DMS153 treated with DMSO at 0.1 percent for 48 hours (cell line): ENCODE measurements around the gene DGKI.

Experiments
- DNase-seq: peaks from one replicate; lab custom pipeline; 2025; ENCODE audit not compliant: unreplicated experiment; lab: John Stamatoyannopoulos, UW

DGKI gene

DNA sequence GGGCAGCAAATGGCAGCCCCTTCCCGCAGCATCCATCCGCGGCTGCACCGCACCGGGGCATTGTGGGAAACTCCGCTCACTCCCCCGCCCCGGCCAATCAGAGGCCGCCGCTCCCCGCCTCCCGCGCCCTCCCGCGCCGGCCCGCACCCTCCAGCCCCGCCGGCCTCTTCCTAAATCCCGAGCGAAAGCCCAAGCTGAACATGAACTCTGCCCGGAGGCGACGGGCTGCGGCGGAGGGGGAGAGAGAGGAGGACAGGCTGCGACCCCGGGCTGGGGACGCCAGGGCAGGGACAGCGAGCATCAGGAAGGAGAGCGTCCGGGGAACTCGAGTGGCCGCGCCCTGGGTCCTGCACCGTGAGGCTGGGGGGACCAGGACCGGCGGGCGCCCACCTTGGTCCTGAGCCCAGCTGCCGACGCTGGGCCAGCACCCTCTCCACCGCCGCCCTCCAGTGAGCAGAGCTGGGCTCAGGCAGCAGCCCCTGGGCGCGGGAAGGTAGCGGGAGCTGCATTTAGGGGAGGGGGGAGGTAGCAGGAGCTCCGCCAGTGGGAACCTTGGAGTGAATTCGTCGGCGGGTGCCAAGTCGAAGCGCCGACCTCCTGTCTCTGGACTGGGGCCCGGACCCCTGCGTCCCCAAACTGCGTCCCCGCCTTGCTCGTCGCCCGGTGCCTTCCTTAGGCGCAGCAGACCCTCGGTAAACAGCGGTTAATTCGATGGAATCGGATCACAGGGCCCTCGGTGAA lies at the start of gene DGKI:
Gene DGKI, minus strand, starts transcription at position 148 of the 741 bp plus-strand sequence.
- no peak for DNase-seq

DNA sequence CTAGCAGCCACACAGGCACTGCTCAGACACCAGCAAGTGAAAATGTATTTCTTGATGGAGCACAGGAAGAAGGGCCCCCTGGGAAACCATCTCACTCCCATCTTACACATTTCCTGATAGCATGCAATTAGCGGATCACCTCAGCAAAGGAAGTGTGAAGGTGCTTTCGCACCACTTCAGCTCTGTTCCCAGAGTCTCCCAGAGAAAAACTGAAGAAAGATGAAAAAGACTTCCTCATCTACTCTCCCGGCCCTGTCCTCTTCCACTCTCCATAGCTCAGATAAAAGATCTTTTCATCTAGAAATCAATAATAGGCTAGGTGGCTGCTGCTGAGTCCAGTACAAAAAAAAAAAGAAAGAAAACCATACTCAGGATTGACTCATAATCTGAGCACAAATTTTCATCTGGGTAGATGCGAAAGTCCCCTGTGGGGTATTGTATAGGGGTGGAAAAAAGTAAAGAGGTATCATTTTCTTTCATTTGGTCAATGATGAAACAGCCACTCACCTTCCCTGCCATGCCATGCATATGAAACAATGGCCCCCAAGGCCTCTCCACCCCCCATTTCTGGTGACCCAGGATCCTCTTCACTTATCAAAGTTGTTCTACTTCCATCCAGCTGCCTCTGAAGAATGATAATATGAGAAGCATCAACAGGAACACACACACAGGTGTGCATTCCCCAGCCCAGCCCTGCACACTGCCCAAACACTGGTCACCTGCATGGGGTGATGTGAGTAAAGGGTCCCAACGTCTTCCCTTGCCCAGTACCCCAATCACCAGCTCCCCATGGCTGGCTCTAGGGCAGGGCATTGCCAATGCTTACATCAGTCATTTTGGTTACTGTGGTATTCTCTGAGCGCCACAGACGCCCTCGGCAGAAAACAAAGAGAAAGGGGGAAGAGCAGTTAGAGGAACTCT lies 48.8 kb upstream of the DGKI start:
- DNase-seq: no peak

DNA sequence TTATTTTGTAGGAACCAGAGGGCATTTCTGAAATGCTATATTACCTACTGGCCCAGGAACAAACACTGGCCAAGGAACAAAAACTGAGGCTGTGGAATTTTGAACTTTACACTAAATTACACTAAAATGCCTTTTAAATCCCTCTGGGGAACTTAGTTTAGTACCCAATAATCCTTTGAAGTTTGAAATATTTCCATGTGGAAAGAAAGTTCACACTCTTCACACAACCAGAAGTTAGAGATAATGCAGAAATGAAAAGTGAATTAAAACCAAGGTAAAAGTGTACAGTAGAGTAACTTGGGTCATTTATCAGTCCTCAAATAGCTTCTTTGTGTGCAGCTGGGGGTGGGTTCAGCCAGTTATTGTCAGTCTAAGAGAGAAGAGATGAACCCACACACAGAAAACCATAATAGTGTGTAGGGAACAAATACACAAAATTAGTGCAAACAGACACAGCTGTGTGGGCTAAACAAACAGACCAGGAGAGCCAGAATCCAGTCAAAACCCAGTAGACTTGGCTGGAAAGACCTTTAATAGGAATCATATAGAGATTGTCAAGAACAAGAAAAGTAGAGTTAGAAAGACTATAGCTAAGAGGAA lies 46.5 kb upstream of the DGKI start:
- DNase-seq: no peak

DNA sequence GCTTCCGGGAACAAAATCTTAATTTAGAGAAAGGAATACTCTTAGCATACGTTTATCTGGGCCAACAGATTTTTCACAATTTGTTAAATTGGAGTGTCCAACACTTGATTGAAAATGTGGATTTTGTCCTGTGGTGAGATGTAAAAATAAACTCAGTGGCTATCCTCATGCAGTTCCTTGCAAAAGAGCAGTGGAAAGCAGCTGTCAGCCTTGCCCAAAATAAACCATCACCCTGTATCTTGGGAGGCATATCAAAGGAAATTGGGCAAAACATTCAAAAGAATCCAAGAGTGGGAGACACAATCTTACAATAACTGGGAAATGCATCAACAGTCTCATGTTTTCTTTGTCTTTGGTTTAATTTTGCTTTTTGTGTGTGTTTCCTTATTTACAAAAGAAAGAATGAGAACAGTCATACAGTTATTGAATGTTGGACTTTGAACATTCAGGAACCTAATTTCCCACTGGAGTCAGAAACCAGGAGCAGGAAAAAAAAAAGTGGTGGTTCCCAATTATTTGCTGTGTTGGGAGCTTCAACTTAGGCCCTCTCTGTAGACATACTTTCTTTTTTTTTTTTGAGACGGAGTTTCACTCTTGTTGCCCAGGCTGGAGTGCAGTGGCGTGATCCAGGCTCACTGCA lies 44.4 kb upstream of the DGKI start:
- DNase-seq: no peak

DNA sequence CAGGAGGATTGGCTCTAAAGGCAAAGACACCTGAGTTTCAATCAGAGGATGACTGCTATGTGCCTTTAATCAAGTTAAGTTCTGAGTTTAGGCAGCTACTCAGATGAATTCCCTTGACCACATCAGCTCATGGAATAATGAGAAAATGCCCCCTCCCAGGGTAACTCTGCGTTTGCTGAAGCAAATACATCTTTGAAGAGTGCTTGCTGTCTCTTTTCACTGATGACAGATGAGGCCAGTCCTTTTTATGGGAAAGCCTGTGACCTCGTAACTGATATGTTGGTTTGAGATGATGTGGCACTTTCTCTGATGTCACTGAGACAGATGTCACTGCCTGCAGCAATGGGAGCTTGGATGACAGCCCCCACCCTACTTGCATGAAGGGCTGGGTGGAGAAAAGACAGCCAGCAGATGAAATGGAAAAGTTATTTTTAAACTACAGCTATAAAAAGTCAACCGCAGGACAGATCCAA lies 43.7 kb upstream of the DGKI start:
- DNase-seq: no peak

DNA sequence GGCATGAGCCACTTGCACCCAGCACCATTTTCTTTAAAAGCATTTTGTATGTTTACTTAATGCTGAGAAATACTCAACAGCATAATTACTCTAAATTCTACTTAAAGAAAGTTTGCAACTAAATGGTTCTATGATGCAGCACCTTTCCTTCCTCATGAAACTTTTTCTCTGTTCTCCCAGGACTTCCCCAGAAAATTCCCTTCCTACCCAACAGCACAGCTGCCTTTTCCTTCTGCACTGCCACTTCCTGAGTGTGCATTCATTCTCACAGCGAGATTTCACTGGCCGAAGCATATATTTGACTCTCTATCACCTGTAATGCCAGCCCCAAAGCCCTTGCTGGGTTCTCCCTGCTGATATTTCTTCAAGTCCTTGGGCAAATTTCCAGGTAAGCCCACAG lies 41.5 kb upstream of the DGKI start:
- no peak for DNase-seq

DNA sequence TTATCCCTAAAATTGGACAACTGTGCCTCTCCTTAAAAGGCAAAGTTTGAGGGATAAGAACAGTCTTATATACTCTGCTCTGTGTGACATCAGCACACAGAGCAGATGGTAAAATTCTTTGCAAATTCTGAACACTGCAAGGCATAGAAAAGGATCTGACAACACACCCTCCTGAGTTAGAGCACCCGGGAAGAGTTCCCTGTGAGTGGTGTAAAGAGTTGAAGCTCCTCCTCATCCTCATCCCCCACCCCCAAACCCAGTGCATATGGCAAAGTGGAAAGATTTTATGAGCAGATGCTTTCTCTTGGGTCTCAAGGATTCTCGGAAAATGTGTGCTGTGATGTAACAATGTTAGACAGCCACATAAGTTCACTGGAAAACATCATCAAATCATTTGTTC lies 40.0 kb upstream of the DGKI start:
- no peak for DNase-seq

DNA sequence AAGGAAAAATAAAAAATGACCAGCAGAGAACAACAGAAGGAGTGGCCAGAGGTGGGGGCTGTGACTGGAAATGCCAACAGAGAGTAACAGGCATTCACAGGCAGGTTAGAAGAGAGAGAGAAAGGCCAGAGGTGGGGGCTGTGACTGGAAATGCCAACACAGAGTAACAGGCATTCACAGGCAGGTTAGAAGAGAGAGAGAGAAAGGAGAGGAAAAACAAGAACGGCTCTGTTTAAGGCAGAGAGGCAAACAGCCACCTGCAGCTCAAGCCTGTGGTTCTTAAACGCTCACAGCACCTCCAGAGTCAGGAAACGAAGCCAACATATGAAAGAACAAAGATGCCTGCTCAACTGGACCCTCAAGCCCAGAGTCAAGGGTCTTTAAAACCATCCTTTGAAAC lies 39.5 kb upstream of the DGKI start:
- no peak for DNase-seq

DNA sequence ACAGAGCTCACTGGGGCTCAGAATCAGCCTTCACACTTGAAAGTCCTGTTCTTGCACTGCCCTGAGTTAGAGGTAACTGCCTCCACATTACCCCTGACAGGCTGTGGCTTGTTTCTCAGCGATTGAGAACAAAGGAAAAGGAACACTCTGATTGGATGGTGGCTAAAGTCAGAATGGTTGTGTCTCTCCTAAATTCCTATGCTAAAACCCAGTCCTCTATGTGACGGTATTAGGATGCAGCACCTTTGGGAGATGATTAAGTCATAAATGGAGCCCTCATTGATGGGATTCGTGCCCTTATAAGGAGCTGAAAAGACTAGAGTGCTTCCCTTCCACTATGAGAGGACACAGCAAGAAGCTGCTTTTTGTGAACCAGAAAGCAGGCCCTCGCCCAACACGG lies 38.9 kb upstream of the DGKI start:
- DNase-seq: no peak

DNA sequence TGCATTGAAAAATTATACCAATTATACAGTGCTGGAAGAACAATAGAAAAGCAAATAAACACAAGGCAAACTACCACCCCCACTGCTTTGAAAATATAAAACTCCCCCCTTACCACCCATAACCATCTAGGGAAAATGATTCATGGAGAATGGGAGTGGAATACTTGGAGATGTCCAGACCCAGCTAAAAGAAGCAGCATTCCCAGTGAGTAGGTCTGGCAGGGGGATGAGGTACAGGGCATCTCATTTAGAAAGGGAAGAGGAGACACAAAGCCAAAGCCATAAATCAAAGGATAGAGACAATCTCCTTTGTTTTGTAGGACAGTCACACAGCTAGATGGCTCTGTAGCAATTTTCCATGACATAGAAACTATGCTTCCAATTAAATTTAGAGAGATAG lies 36.0 kb upstream of the DGKI start:
- no peak for DNase-seq

DNA sequence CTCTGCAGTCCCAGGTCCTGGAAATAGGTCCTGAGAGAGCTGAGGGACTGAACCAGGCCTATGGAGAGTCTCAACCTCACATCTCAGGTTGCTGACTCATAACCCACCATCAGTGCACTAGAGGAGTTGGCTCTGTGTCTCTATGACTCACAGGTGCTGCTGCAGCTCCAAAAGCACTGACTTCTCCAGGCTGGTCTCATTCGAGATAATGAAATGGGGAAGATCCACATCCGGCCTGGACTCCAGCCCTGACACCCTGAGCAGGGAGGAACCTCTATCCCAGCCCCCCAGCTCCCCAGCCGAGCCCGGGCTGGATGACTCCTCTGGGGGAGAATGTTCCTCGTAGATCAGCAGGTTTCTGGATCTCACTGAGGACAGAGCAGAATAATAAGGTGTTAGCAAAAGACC lies 35.5 kb upstream of the DGKI start:
- DNase-seq: no peak

DNA sequence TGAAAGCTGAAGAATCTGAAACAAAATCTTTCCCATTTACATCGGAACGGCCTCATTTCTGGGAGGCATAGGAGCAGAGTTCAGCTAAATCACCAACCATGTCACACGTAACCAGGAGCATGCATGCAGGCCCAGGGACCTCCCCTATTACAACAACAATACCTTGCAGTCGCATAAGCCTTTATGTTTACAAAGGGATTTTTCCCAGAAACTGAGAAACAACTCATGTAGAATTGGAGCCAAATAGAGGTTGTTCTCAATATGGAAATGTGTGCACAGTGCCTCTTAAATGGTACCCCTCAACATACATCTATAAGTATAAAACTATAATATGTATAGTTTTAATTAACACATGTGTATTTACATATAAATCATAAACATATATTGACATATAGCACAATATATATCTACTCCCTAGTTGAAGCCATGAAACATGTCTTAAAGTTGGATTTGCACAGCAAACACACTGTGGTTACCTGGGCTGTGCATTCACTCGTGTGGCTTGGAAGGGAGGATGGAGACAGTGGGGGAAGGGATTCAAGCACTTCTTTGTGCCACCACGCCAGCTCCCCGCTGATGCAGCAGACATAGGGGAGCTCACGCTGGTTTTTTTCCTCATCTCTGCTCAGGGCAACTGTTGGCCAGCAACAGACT lies 35.0 kb upstream of the DGKI start:
- DNase-seq: no peak

DNA sequence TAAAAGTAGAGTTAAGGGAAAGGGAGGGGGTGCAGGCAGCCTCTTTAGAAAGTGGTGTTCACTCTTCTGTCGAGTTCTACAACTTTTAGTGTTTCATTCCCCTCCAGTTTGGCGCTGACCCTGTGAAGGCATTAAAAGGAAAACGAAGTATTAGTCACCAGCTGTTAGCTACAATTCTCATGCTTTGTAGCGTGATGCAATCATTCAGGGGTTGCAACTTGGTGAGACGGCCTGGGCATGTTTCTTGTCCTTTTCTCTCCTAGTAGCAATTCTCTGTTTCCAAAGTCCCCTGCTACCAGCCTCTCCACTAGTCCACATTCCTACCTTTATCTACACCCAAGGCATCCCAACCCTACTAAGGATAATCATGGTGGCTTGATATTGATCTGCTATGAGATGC lies 33.7 kb upstream of the DGKI start:
- no peak for DNase-seq

DNA sequence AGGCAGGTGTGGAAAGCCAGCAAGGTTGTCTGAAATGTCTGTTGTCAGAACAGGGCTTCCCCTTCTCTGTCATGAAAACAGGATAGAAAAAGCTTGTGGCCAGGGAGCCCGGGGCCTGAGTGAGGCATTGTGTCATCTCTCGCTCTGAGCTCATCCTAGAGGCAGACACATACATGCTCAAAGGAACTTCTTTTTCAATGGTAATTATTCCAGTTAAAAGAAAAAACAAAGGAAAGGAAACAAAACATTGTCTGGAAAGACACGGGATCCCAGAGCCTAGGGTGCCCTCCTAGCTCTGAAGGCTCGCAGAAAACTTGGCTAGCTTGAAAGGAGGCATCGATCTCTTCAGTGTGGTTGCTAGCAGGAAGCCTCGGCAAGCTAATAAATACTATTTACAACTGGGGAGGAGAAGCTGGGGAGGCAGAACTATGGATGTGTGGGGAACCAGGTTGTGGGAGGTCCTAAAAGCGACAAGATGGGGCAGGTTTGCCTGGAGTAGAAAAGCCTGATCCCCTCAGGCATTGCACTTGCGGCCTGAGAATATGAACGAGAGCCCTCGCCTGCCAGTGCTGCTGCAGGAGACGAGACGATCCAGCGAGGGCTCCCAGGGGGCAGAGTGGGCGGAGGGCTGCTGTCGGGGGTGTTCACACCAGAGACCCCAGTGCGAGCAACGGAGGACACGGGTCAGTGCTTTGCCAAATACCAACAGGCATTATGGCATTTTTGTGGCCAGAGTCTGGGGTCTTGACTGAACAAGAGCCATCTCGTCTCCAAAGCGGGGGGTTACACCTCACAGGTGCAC lies 32.8 kb upstream of the DGKI start:
- no peak for DNase-seq

DNA sequence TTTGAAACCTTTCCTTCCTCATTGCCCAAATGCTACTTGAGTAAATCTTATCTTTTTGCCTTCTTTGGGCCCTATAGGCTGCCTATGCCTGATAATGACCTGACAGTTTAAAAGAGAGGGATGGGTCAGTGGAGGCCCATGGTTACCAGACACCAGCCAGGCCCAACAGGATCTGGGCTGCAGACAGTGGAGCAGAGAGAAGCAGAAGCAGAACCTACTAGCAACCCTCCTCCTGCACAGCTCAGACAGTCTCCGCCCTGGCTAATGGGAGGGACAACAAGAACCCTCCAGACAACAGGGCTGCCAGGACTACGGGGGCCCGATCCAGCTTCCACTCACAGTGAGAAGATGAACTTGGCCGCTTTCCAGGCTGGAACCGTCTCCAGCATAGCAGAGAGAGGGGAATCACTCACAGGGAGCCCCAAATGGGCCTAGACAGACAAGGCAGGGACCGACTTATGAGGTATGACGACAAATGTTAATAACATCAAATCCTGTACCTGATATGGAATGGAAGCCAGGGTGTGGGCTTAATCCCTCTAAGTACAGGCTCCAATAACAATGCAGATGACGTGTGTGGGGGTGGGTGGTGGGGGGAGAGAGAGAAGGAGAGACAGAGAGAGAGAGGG lies 31.7 kb upstream of the DGKI start:
- DNase-seq: no peak

DNA sequence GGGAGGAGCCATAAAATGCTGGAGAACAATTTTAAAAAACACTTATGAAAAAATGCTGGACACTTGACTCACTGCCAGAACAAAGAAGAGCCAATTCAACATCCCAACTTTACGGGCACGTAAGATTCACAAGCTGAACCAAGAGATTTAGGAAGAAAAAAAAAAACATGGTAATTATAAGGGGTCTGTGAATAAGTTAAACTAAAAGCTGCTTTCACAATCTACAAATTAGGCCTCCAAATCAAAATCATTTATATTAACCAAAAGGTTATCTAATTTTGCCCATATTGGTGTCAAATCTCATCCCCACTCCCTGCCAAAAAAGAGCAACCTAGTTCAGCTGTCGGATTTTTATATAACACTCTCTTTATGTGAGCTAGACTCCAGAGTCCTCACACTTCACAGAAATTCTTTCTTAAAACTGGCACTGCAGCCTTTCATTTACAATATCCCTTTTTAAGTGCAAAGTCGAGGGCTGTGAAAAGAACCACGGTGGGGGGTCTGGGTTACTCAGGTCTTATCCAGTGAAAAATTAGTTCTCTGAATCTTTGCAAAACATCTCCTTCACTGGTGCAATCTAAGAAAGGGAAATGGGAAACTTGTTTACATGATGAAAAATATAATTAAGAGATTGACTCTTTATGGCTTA lies 30.4 kb upstream of the DGKI start:
- DNase-seq: no peak

DNA sequence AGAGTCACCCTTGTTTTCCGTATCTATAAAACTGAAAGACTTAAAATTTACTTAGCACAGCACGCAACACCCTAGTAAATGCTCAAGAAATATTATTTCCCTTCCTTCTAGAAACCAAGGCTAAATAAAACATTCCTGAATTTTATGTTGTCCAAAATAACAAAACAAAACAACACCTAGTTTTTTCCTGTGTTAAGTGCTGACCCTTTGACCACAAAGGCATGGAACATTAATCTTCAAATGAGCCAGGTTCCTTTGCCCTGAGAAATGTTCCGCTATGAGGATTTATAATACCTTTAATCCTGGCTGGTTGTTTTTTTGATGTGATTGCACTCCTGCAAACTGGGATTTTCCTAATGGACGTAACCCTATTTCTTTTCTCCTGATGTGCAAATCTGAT lies 29.0 kb upstream of the DGKI start:
- DNase-seq: no peak

DNA sequence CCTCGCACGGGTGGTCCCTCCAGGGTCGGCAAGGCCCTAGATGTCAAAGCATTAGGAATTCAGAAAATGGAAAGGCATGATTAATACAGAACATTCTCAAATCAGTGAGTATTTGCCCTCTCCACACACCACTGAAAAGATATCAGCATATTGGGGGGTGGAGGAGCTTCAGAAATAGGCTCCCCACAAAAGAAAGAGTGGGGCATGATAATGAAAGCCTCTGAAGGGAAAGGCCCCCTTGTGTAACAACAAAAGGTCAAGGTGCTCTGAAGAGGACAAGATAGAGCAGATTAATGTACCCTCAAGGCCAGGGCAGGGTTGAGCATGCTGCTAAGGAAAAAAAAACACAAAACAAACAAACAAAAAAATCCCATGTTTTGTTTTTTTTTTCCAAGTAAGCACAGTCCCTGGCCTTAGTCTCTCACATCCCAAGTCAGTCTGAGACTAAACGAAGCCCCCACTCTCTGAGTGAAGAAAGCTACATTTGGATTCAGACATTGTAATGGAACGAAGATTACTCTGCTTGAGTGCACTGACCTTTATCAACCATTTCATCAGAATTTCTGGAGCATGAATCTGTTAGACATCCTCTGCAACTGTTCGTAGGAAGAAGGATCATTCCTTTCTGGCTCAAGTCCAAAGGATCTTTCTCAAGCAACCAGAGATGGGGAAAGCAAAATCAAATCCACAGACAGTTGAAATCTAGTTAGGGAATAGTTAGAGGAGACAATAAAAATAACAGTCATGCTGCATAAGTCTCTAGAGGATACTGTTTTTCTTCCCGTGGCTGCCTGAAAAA lies 27.4 kb upstream of the DGKI start:
- DNase-seq: no peak
